HL-60 (cell line): Measurements from ENCODE around the gene HPSE2. TPM values are rescaled to one million over a fixed set of nuclear protein-coding genes. Genes with fewer than 3 reads are reported as not detected.

ENCODE experiments used
- DNase-seq, 2 experiments: peaks; one replicate each; pipeline ENCODE4 v3.0.0-alpha.2; 2010 to 2020; ENCODE audit warnings: low read depth in 1 of 2, low spot score in 1 of 2
- H3K27ac ChIP-seq: fragments of 250-450 bp; sonication (Bioruptor Pico); replicated peaks from 2 replicates; pipeline ENCODE4 v1.5.1; 2020; ENCODE audit warnings: mild to moderate bottlenecking, moderate library complexity
- H3K27me3 ChIP-seq: fragments of 250-450 bp; sonication (Bioruptor Pico); 2 replicates; pipeline ENCODE4 v1.5.1; 2021; ENCODE audit warnings: mild to moderate bottlenecking, moderate library complexity; ENCODE audit not compliant: insufficient read depth, poor library complexity, severe bottlenecking
- H3K4me3 ChIP-seq: replicated peaks from 2 replicates; pipeline ENCODE4 v1.5.1; 2011; ENCODE audit warnings: mild to moderate bottlenecking, control low read depth, low read length; ENCODE audit not compliant: insufficient read depth
- CTCF ChIP-seq: IDR thresholded peaks from one replicate; pipeline ENCODE4 v1.5.1; 2011; ENCODE audit warnings: low read length, control low read depth, inconsistent platforms; ENCODE audit not compliant: insufficient read depth
- GABPA ChIP-seq: IDR thresholded peaks from 2 replicates; pipeline ENCODE4 v1.6.1; 2012; ENCODE audit warnings: low read depth
- POLR2AphosphoS5 ChIP-seq: IDR thresholded peaks from 2 replicates; pipeline ENCODE4 v1.6.1; 2012; ENCODE audit warnings: low read depth
- REST ChIP-seq: IDR thresholded peaks from 2 replicates; pipeline ENCODE4 v1.6.1; 2012; ENCODE audit warnings: low read depth; ENCODE audit not compliant: insufficient replicate concordance
- SPI1 ChIP-seq: IDR thresholded peaks from 2 replicates; pipeline ENCODE4 v1.6.1; 2012; ENCODE audit warnings: low read depth, mild to moderate bottlenecking, borderline replicate concordance
- microRNA-seq: library from miRNA; unstranded; fragments of <30 nt; microRNA quantifications from one replicate; pipeline ENCODE4, GENCODE V29; 2018

HPSE2 gene

GRCh38 chr10:98407744-98408241, 827.9 kb downstream of the HPSE2 start:
- DNase-seq: no peak
- Histone ChIP-seq H3K4me3 (no peak overlapping the region), H3K27ac (no peak overlapping the region), H3K27me3 (no peaks in the 10 kb centered on the region)
- no peak for TF ChIP-seq REST
- no peak for TF ChIP-seq CTCF
- TF ChIP-seq GABPA: no peak
- TF ChIP-seq SPI1: no peak
- TF ChIP-seq POLR2AphosphoS5: no peak

Small RNA genes within 50 kb of the gene (microRNA-seq; reads per million reads assigned to microRNA genes)
- not detected for gene MIR4685
- not detected for gene MIR6507
